Liver (tissue), 9 donors: ENCODE data around the gene ITGAE. TPM values are rescaled to one million over a fixed set of nuclear protein-coding genes. Genes with fewer than 3 reads are reported as not detected.

ENCODE experiments used
- DNase-seq: peaks from one replicate; pipeline ENCODE4 v3.0.0-alpha.2; 2017; ENCODE audit warnings: low spot score
- H3K27ac ChIP-seq, 2 donors: one replicate each; pipeline ENCODE4 v1.7.0; 2013; ENCODE audit warnings: inconsistent platforms in 2 of 2, low read length in 2 of 2, control low read depth in 1 of 2, low read depth in 1 of 2, mild to moderate bottlenecking in 1 of 2
- H3K27me3 ChIP-seq, 4 donors: one replicate each; pipeline versions ENCODE4 v1.6.1 to v1.7.0; 2013; ENCODE audit warnings: low read length in 3 of 4, inconsistent platforms in 1 of 4, mild to moderate bottlenecking in 1 of 4, moderate library complexity in 1 of 4; ENCODE audit not compliant: control insufficient read depth in 4 of 4, insufficient read depth in 4 of 4
- H3K36me3 ChIP-seq, 4 donors: one replicate each; pipeline versions ENCODE4 v1.6.1 to v1.7.0; 2013; ENCODE audit warnings: low read length in 3 of 4, mild to moderate bottlenecking in 3 of 4, low read depth in 1 of 4, moderate library complexity in 1 of 4; ENCODE audit not compliant: control insufficient read depth in 4 of 4, insufficient read depth in 3 of 4
- H3K4me1 ChIP-seq, 4 donors: one replicate each; pipeline versions ENCODE4 v1.6.1 to v1.7.0; 2013; ENCODE audit warnings: low read length in 3 of 4, mild to moderate bottlenecking in 3 of 4, moderate library complexity in 1 of 4; ENCODE audit not compliant: control insufficient read depth in 4 of 4, insufficient read depth in 4 of 4
- H3K4me3 ChIP-seq, 3 donors: one replicate each; pipeline versions ENCODE4 v1.6.1 to v1.7.0; 2013; ENCODE audit warnings: low read length in 3 of 3, control low read depth in 1 of 3, low read depth in 1 of 3, mild to moderate bottlenecking in 1 of 3
- H3K9ac ChIP-seq, 2 donors: one replicate each; pipeline ENCODE4 v1.7.0; 2013; ENCODE audit warnings: low read length in 2 of 2, mild to moderate bottlenecking in 2 of 2, moderate library complexity in 2 of 2, control low read depth in 1 of 2, low read depth in 1 of 2
- H3K9me3 ChIP-seq, 4 donors: one replicate each; pipeline versions ENCODE4 v1.6.1 to v1.7.0; 2013; ENCODE audit warnings: low read length in 3 of 4; ENCODE audit not compliant: control insufficient read depth in 4 of 4
- EGR1 ChIP-seq, 2 donors: IDR thresholded peaks; 2 replicates each; pipeline ENCODE4 v1.6.1; 2016 to 2018; ENCODE audit warnings: antibody characterized with exemption in 2 of 2, low read depth in 2 of 2
- FOXA1 ChIP-seq: IDR thresholded peaks from 2 replicates; pipeline ENCODE4 v1.6.1; 2016; ENCODE audit warnings: antibody characterized with exemption
- FOXA2 ChIP-seq: IDR thresholded peaks from 2 replicates; pipeline ENCODE4 v1.6.1; 2016; ENCODE audit warnings: antibody characterized with exemption
- GABPA ChIP-seq, 2 donors: IDR thresholded peaks in 1 of 2; conservative IDR thresholded peaks in 1 of 2; 2 replicates each; pipeline ENCODE4 v1.6.1; 2016; ENCODE audit warnings: antibody characterized with exemption in 2 of 2, mild to moderate bottlenecking in 1 of 2, moderate library complexity in 1 of 2
- HNF4A ChIP-seq, 2 donors: conservative IDR thresholded peaks; 2 replicates each; pipeline ENCODE4 v1.6.1; 2016; ENCODE audit warnings: antibody characterized with exemption in 2 of 2, mild to moderate bottlenecking in 2 of 2
- HNF4G ChIP-seq: IDR thresholded peaks from 2 replicates; pipeline ENCODE4 v1.6.1; 2016; ENCODE audit warnings: antibody characterized with exemption
- JUND ChIP-seq, 2 donors: IDR thresholded peaks; 2 replicates each; pipeline ENCODE4 v1.6.1; 2016; ENCODE audit warnings: antibody characterized with exemption in 2 of 2
- NR2F2 ChIP-seq: IDR thresholded peaks from 2 replicates; pipeline ENCODE4 v1.6.1; 2016; ENCODE audit warnings: antibody characterized with exemption
- RXRA ChIP-seq, 2 donors: IDR thresholded peaks; 2 replicates each; pipeline ENCODE4 v1.6.1; 2017 to 2018; ENCODE audit warnings: antibody characterized with exemption in 2 of 2, mild to moderate bottlenecking in 1 of 2
- SP1 ChIP-seq: IDR thresholded peaks from 2 replicates; pipeline ENCODE4 v1.6.1; 2018; ENCODE audit warnings: antibody characterized with exemption, mild to moderate bottlenecking
- TAF1 ChIP-seq: conservative IDR thresholded peaks from 2 replicates; pipeline ENCODE4 v1.6.1; 2016; ENCODE audit warnings: antibody characterized with exemption, mild to moderate bottlenecking
- YY1 ChIP-seq: IDR thresholded peaks from 2 replicates; pipeline ENCODE4 v1.6.1; 2016; ENCODE audit warnings: antibody characterized with exemption, mild to moderate bottlenecking
- WGBS: extraction: QIAGEN DNeasy Blood & Tissue Kit; methylation state at CpG from one replicate; pipeline ENCODE4 v1.1.7; 2013; 5-methylcytosine and 5-hydroxymethylcytosine counted together
- polyA plus RNA-seq, 2 donors: library from polyadenylated mRNA; stranded (reverse) in 1 of 2; unstranded in 1 of 2; fragments of 200-250 nt in 1 of 2; fragments of >200 nt in 1 of 2; fragmentation: Nextera tagmentation in 1 of 2; extraction: Ambion mirVana in 1 of 2; gene quantifications; one replicate each; pipeline versions ENCODE4 v1.2.1 to v1.2.3, GENCODE V29; 2013 to 2015
- total RNA-seq, 2 donors: library from RNA; depleted of rRNA; stranded (reverse); fragments of >200 nt; gene quantifications; one replicate each; pipeline ENCODE4 v1.2.3, GENCODE V29; 2014
- TF ChIP-seq, protein P1 (sequence below): fragments of 150-350 bp; IDR thresholded peaks from 2 replicates; pipeline ENCODE4 v1.5.1; 2017; ENCODE audit warnings: improper control_type of control experiment, low read depth, low read length; ENCODE audit not compliant: missing input control
- TF ChIP-seq, protein P2 (sequence below): IDR thresholded peaks from 2 replicates; pipeline ENCODE4 v1.6.1; 2016; ENCODE audit warnings: antibody characterized with exemption
- TF ChIP-seq, protein P3 (sequence below): IDR thresholded peaks from 2 replicates; pipeline ENCODE4 v1.6.1; 2016; ENCODE audit warnings: antibody characterized with exemption, mild to moderate bottlenecking
- TF ChIP-seq, protein P4 (sequence below): IDR thresholded peaks from 2 replicates; pipeline ENCODE4 v1.6.1; 2016; ENCODE audit warnings: antibody characterized with exemption
- donor health status: healthy.
- donor health status: healthy.
- donor health status: healthy.
- donor health status: healthy.
- donor health status: healthy.

Gene ITGAE
- total and polyA plus RNA-seq, 4 donors: 6.5 to 17.7 (median 12.1) TPM

DNA sequence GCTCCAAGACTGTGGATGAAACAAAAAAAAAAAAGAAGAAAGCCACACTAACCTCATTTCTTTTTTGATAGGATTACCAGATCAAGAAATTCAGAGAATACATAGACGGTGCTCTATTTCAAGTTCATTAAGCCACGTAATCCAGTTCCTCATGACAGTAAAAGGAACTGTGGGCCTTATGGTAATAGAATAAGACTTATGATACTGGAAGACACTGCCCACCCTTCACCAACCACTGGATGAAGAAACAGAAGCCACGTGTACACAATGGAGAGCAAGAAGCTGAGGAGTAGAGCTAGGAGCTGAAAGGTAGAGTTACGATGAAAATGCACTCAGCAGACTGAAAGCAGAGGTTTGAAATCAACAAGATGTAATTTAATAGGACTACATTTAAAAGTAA, 33.8 kb upstream of the ITGAE start (continued):
- TF ChIP-seq, protein P1, sequence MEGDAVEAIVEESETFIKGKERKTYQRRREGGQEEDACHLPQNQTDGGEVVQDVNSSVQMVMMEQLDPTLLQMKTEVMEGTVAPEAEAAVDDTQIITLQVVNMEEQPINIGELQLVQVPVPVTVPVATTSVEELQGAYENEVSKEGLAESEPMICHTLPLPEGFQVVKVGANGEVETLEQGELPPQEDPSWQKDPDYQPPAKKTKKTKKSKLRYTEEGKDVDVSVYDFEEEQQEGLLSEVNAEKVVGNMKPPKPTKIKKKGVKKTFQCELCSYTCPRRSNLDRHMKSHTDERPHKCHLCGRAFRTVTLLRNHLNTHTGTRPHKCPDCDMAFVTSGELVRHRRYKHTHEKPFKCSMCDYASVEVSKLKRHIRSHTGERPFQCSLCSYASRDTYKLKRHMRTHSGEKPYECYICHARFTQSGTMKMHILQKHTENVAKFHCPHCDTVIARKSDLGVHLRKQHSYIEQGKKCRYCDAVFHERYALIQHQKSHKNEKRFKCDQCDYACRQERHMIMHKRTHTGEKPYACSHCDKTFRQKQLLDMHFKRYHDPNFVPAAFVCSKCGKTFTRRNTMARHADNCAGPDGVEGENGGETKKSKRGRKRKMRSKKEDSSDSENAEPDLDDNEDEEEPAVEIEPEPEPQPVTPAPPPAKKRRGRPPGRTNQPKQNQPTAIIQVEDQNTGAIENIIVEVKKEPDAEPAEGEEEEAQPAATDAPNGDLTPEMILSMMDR: no peak
- TF ChIP-seq GABPA (IDR thresholded peaks at IDR 0.05 in 1 of 2, conservative IDR thresholded peaks at IDR 0.05 in 1 of 2) (no peak), JUND (IDR thresholded peaks at IDR 0.05) (no peak), FOXA2 (no peak), HNF4G (no peak), FOXA1 (no peak), RXRA (IDR thresholded peaks at IDR 0.05) (no peak), SP1 (no peak)

DNA sequence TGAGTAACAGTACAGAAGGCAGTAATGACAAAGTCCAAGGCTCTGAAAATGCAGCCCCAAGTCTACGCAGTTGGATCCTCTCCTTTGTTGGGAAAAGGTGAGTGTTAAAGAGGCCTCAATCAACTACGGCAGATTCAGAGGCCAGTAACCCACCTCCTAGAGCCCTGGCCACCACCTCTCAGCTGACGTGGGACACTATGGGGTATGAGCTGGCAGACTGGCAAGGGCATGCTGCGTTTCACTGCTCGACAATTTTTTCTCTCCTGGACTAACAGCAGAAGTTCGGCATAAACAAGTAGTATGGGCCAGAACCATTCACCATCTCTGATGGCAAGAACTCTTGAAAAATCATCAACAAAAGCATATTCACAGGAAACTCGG, 27.9 kb upstream of the ITGAE start:
- DNase-seq: no peak
- H3K9me3 ChIP-seq: no peaks in the 10 kb centered on the region
- no peak overlapping the region for H3K9ac ChIP-seq
- peaks cover 9 to 39% (median 35%) of the 10 kb centered on the region in 4 donors for H3K36me3 ChIP-seq
- WGBS: 90% methylated on average over 7 of the region's 7 CpGs
- H3K27ac ChIP-seq: no peak overlapping the region
- no peak for TF ChIP-seq HNF4A (conservative IDR thresholded peaks at IDR 0.05)
- TF ChIP-seq FOXA2: no peak
- no peak for TF ChIP-seq SP1
- TF ChIP-seq JUND (IDR thresholded peaks at IDR 0.05): no peak
- no peak for TF ChIP-seq TAF1
- no peak for TF ChIP-seq YY1
- TF ChIP-seq, protein P2, sequence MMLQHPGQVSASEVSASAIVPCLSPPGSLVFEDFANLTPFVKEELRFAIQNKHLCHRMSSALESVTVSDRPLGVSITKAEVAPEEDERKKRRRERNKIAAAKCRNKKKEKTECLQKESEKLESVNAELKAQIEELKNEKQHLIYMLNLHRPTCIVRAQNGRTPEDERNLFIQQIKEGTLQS: no peak
- TF ChIP-seq, protein P1: no peak
- no peak for TF ChIP-seq HNF4G
- TF ChIP-seq, protein P3, sequence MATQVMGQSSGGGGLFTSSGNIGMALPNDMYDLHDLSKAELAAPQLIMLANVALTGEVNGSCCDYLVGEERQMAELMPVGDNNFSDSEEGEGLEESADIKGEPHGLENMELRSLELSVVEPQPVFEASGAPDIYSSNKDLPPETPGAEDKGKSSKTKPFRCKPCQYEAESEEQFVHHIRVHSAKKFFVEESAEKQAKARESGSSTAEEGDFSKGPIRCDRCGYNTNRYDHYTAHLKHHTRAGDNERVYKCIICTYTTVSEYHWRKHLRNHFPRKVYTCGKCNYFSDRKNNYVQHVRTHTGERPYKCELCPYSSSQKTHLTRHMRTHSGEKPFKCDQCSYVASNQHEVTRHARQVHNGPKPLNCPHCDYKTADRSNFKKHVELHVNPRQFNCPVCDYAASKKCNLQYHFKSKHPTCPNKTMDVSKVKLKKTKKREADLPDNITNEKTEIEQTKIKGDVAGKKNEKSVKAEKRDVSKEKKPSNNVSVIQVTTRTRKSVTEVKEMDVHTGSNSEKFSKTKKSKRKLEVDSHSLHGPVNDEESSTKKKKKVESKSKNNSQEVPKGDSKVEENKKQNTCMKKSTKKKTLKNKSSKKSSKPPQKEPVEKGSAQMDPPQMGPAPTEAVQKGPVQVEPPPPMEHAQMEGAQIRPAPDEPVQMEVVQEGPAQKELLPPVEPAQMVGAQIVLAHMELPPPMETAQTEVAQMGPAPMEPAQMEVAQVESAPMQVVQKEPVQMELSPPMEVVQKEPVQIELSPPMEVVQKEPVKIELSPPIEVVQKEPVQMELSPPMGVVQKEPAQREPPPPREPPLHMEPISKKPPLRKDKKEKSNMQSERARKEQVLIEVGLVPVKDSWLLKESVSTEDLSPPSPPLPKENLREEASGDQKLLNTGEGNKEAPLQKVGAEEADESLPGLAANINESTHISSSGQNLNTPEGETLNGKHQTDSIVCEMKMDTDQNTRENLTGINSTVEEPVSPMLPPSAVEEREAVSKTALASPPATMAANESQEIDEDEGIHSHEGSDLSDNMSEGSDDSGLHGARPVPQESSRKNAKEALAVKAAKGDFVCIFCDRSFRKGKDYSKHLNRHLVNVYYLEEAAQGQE: no peak
- TF ChIP-seq EGR1 (IDR thresholded peaks at IDR 0.05; ENCODE audit: low read depth in 2 of 2): no peak
- TF ChIP-seq RXRA (IDR thresholded peaks at IDR 0.05): no peak
- no peak for TF ChIP-seq GABPA (IDR thresholded peaks at IDR 0.05 in 1 of 2, conservative IDR thresholded peaks at IDR 0.05 in 1 of 2)
- no peak for TF ChIP-seq NR2F2
- TF ChIP-seq, protein P4, sequence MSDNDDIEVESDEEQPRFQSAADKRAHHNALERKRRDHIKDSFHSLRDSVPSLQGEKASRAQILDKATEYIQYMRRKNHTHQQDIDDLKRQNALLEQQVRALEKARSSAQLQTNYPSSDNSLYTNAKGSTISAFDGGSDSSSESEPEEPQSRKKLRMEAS: no peak
- no peaks in the 10 kb centered on the region for H3K4me1 ChIP-seq
- H3K4me3 ChIP-seq: no peak overlapping the region
- H3K27me3 ChIP-seq: no peaks in the 10 kb centered on the region
